Measurements from ENCODE around the gene NDUFB5.
"Not testable (repeated sequence)": the region's sequence is repeated elsewhere in the genome, so short reads cannot be mapped to it uniquely, and the experiment has no call there.

The NDUFB5 gene

DNA sequence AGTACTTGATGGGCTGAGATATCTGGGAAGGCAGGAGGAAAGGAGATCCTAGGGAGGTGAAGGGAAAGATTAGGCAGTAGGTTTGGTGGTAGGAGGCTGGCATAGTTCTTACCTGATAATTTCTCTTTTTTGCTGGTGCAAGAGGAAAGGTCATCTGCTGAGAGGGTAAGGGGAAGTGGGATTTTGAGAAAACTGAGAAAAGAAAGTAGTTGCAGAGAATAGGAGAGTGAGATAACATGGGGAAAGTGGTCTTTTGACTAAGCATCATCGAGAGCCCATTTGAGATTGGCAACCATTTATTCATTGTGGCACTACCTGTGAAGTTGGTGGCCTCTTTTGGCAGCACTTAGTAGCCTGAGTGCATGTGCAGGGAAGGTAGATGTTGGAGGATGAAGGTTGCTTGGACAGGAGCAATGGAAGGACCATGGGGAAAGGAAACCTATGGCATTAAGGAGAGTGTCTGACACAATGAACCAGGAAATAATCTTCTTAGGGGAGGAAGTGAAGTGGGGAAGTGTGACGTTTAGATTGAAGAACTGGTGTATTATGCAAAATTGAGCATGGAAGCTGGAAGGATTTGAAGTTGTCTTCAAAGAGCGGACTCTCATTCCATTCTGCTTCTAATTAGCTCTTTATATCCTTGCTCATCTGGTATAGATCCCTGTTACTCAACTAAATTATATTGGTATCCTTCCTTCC is 26.3 kb downstream of the NDUFB5 start:
- in situ Hi-C loops (cut with HindIII; ENCODE audit: low sequenced_read_pairs): no loop called here

DNA sequence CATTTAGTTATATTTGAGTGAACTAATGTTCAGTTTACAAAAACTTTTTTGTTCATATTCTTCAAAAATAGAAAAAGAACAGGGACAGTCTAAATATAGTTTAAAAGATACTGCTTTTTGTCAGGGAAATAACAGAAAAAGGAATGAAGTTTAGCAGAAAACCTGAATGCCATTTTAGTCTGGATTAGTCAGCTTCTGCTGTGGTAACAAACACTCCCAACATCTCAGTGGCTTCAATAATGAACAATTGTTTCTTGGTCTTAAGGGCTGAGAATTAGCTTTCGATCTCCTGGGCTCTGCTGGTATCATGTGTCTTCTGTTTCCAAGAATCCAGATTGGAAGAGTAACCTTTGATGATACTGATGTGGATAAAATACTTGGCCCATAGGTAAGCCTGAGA is 35.9 kb downstream of the NDUFB5 start:
- in situ Hi-C loops (cut with HindIII; ENCODE audit: low sequenced_read_pairs): no loop called here

DNA sequence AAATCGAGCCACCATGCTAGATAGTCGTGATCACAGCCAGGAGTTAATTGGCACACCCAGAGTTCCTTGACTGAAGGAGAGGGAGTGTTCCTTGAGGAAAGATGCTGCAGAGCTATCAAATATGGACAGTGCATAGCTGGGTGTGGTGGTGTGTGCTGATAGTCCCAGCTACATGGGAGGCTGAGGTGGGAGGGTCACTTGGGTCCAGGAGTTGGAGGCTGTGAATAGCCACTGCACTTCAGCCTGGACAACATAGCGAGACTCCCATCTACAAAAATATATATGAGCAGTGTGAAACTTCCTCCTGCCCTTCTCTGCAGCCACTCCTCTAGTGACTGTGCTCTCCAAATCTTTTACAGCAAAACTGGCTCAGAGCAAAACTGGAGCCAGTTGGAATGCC is 38.3 kb downstream of the NDUFB5 start:
- in situ Hi-C loops (cut with HindIII; ENCODE audit: low sequenced_read_pairs): no loop called here

DNA sequence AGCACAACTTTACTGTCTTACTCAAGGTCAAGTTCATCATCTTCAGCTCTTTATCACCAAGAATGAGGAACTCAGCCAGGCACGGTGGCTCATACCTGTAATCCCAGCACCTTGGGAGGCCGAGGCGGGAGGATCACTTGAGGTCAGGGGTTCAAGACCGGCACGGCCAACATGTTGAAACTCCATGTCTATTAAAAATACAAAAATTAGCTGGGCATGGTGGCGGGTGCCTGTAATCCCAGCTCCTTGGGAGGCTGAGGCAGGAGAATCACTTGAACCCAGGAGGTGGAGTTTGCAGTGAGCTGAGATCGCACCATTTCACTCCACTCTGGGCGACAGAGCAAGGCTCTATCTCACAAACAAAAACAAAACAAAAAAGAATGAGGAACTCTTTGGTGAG is 39.2 kb downstream of the NDUFB5 start:
- in situ Hi-C loops (cut with HindIII; ENCODE audit: low sequenced_read_pairs): not testable (repeated sequence)

DNA sequence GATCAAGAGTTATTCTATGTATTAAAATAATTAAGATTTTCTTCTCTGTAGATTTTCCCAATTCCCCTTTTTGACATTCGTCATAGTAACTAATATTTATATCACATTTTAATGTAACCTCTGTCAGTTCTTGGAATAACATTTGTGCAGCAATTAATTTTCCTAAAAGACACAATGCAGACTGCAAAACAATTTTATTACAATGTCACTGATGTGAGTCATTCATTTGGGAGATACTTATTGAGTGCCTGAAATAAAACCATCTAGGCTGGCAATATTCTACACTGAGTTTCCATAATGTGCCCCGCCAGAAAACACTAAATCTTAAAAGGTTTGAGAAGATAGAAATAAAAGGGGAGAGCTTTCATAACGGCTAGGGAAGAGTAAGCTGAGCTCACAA is 41.6 kb downstream of the NDUFB5 start:
- in situ Hi-C loops (cut with HindIII; ENCODE audit: low sequenced_read_pairs): no loop called here

DNA sequence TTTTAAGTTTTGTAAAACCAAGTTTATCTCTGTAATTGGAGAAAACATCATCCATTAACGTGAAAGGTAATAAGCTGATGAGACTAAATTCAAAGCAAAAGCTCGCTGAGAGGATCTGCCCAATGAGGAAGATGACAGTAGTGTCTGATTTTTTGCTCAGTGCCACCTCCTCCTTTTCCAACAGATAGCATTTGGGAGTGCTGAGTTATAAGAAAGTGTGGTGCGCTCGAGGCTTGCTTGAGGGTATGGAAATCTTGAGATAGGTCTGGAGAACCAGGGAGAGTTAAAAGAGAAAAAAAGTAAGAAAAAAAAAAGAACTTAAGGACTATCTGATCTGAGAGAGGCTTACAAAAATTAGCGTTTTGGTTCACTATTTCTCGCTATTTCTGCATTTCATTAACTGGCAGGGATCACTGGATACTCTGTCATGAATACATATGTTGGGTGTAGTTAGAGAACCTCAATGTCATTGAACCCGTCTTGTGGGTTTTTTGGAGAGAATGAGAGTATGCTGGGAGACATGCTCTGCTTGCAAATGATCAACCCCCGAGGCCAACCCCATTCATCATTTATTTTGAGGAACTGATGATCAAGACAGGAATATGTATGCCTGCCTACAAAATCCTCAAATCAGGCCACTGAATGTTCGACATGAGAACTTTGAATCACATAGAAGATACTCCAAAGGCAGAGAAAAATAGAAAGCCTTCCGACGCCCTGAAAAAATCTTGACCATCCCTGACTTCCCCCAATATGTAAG is 47.3 kb downstream of the NDUFB5 start:
- in situ Hi-C loops (cut with HindIII; ENCODE audit: low sequenced_read_pairs): no loop called here

DNA sequence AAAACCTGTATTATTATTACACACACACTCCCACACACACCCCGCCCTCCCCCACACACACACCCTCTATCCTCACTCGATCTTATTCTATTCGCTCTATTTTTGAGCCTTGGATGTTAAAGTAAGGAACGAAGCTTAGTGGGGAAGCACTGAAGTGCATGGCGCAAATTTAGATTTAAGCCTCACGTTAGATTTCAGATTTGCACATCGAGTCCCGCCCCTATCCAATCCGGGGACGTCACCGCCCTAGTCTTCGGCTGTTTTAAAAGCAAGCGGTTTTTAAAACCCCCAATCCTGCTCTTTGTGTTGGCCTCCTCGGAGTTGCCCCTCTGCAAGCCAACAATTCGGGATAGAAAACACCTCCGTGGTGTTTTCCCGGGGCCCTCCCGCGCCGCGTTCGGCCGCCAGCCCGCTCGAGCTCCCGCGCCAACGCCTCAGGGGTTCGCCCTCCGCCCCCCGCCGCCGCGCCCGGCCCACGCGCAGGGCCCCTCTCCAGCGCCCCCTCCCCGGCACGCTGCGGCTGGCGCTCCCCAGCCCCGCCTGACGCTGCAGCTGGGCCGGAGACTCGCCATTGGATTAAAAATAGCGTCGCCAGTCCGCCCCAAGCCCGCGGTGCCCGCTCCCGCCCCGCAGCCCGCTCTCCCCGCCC is 48.0 kb downstream of the NDUFB5 start, which contains the start of gene USP13:
TSS of gene USP13 (plus strand) at position 594 of the 649 bp plus-strand sequence. CDS start 186 bp downstream, outside the sequence.
- in situ Hi-C loops (cut with HindIII; ENCODE audit: low sequenced_read_pairs): no loop called here

DNA sequence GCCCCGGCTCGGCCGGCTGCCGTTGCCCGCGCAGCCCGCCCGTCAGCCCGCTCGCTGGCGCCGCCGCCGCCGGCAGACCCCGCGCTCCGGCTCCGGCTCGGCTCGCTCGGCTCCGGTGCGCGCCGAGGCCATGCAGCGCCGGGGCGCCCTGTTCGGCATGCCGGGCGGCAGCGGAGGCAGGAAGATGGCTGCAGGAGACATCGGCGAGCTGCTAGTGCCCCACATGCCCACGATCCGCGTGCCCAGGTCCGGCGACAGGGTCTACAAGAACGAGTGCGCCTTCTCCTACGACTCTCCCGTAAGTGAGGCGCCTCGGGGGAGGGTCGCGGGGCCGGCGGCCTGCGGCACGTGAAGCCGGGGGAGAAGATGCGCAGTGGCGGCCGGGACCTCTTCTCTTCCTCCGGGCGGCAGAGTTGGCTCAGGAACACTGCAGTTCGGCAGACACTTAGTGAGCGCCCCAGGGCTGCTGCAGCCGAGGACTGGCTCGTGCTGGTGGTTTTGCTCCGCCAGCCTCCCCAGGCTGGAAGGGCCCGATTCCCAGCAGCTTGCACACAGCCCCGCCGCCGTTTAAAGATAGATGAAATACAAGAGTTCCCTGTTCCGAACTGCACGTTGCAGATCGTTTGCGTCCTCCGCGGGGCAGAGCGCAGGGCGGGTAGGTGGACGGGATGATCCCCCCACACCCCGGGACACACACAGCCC is 48.7 kb downstream of the NDUFB5 start:
- in situ Hi-C loops (cut with HindIII; ENCODE audit: low sequenced_read_pairs): no loop called here

DNA sequence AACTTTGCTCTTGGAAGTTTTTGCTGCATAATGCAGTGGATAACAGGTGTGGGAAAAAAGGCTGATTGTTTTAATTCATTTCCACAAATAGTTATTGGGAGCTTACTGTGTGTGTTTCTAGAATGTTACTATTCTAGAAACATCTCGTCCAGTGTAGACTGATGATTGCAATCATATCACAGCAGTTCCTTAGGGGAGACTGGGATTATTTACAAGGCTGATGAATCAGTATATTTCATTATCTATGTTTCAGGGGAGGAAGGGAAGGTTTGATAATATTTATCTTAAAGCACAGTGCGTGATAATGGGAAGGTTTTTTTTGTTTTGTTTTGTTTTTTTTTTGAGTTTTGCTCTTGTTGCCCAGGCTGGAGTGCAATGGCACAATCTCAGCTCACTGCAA is 50.6 kb downstream of the NDUFB5 start:
- in situ Hi-C loops (cut with HindIII; ENCODE audit: low sequenced_read_pairs): no loop called here

DNA sequence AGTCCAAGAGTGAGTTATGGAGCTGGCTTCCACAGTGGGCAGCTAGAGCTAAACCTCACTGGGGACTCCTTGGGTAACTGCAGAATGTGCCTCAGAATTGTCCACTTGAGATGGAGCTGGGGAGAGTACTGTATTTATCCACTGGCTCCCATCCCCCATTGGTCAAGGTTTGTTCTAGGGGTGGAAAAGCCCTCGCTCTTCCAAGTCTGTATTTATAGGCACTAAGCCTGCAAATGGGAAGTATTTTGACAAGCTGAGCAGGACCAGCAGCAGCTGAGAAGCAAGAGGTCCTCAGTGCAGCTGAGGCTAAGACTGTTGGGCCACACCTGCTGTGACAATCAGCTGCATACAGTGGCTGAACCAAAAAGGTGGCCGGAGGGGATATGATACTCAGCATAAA is 54.0 kb downstream of the NDUFB5 start:
- in situ Hi-C loops (cut with HindIII; ENCODE audit: low sequenced_read_pairs): no loop called here

DNA sequence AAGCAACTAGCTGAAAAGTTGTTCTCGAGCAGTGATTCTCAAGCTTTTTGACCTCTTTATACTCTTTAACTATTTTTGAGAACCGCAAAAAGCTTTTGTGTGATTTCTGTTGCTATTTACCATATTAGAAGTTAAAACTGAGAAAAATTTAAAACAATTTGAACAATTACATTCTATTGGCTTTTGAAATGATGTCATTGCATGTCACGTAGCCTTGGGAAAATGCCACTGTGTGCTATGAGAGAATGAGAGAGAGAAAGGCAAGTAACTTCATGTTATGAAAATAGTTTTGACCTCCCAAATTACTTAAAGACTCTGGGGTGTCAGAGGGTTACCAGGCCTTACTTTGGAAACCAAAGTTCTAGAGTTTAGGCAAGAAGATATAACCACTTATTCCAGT is 56.3 kb downstream of the NDUFB5 start:
- in situ Hi-C loops (cut with HindIII; ENCODE audit: low sequenced_read_pairs): loop anchor here (5.0 kb wide), 2 partner anchors 36 to 44 kb away; no protein-coding TSS in a partner anchor

DNA sequence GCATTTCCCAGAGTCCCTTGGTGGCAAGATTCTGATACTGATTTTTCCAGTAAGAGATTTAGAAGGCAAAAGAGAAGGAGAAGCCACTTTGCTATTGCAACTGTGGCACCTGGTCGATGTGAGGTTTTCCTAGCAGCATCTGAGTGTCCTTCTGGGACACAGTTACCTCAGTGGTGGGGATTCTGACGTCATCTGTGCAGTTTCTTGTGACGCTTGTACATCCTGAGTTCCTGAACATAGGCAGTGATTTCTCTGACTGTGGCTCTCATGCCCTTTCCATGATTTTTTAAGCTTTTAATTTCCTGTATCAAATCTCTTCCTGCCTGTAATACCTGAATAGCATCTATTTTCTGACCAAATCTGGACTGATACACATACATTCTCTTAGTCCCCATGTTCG is 57.2 kb downstream of the NDUFB5 start:
- in situ Hi-C loops (cut with HindIII; ENCODE audit: low sequenced_read_pairs): loop anchor here (5.0 kb wide), 2 partner anchors 36 to 44 kb away; no protein-coding TSS in a partner anchor

DNA sequence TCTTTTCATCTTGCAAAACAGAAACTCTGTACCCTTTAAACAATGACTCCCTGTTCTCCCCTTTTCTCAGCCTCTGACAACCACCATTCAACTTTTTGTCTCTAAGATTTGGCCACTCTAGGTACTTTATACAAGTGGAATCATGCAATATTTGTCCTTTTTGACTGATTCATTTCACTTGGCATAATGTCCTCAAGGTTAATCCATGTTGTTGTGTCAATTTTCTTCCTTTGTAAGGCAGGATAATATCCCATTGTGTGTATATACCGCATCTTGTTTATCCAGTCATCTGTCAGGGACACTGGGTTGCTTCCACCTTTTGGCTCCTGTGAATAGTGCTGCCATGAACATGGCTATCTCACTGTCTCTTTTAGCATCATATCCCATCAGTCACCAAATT is 58.5 kb downstream of the NDUFB5 start:
- in situ Hi-C loops (cut with HindIII; ENCODE audit: low sequenced_read_pairs): loop anchor here (5.0 kb wide), 2 partner anchors 34 to 46 kb away; no protein-coding TSS in a partner anchor

DNA sequence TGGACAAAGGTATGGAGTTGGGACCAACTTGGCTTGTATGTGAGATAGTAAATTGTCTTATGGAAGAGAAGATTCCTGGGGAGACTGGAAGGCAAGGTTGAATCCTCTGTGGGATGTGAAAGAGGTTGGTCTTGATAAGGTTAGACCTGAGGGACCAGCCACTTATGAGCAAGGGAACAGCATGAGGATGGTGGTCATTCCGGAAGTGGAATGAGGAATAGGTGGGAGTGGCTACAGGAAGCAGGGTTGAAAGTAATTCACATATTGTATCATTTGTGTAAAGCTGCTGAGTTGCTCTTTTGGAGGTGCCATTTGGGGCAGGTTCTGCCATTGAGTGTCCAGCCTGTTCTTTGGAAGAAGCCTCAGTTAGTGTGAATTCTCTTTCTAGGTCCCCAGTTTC is 61.4 kb downstream of the NDUFB5 start:
- in situ Hi-C loops (cut with HindIII; ENCODE audit: low sequenced_read_pairs): no loop called here

DNA sequence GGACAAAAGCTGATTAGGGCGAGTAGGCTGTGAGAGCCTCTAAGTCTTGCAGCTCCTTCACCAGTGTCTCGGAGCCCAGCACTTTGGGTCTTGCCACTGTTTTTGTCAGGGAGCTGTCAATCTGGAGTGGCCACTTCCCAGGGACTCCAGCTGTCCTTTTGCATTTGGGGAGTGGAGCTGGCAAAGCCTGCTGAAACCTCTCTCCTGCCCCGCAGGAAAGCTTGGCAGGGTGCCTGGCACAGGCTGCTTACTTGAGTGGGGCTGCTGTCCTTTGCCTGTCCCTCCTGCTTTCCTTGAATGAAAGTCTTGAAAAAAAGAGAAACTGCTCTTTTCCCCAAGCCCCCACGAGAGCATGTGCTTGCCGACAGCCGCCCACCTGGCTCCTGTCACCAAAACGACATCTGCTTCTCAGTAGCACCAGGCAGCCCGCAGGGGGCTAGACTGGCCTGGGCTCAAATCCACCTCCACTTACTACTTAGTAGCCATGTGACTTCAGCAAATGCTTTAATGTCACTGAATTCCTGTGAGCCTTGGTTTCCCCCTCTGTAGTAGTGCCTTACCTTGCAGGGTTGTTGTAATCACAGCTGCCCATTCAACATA is 61.9 kb downstream of the NDUFB5 start:
- in situ Hi-C loops (cut with HindIII; ENCODE audit: low sequenced_read_pairs): no loop called here

DNA sequence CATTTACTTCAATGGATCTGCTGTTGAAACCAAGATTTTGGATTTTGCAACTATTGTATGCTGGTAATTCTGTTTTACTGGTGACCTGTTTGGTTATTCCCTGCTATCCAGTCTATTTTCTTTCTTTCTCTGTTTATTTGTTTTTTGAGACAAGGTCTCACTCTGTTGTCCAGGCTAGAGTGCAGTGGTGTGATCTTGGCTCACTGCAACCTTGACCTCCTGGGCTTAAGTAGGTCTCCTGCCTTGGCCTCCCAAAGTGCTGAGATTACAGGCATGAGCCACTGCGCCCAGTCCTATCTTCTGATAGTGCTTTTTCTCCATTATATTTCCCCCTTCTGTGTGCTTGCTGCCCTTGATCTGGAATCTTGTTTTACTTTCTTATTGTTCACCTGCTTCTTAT is 63.8 kb downstream of the NDUFB5 start:
- in situ Hi-C loops (cut with HindIII; ENCODE audit: low sequenced_read_pairs): no loop called here

DNA sequence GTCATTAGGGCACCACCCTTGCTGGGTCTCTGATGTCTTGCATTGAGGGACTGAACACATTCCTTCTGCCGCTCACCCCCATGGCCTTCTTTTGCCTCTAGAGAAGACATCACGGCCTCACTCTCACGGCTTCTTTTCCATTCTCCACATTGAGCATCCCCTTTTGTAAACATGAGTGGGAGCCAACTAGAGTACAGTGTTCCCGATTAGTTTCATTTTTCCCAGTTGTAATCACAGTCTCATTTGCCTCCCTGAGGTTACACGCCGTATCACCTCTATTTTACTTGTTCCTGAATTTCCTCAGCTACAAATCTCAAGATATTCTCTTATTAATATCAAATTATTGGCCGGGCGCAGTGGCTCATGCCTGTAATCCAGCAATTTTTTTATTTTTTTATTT is 65.7 kb downstream of the NDUFB5 start:
- in situ Hi-C loops (cut with HindIII; ENCODE audit: low sequenced_read_pairs): no loop called here

DNA sequence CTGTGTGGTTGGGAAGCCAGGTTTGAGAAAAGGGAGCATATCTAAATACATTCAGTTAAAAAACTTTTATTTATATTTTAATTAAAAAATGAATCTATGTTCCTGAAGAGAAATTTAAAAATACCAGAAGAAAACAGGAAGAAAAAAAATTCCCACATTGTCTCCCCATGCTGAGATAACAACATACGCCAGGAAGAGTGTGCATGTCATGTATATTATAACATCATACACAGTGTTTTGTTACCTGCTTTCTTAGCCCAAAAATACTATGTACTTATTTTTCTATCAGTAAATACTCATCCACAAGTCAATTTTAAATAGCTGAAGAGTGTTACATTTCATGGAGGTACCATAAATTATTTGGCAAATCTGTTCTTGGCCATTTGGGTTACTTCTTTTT is 66.7 kb downstream of the NDUFB5 start:
- in situ Hi-C loops (cut with HindIII; ENCODE audit: low sequenced_read_pairs): no loop called here

DNA sequence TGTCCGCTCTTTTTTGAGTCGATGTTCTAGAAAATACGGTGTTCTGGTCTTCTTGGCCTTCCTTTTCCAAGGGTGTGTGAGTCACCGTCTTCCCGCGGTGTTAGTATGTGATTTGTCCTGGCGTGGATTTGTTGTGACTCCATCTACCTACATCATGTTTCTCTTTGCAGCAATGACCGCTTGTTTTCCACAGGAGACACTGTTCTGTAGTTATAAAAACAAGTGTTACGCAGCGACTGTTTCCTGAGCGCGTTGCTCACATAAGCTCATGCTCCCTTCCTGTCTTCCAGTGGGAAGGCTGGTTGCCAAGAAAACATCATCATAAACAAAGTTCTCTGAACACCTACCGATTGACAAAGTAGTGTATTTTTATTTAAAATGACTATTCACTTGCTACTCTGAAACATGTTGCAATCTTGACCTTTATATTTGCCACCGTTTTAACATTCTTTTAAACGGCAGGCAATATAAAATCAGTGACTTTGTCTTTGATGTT is 67.2 kb downstream of the NDUFB5 start:
- in situ Hi-C loops (cut with HindIII; ENCODE audit: low sequenced_read_pairs): no loop called here

DNA sequence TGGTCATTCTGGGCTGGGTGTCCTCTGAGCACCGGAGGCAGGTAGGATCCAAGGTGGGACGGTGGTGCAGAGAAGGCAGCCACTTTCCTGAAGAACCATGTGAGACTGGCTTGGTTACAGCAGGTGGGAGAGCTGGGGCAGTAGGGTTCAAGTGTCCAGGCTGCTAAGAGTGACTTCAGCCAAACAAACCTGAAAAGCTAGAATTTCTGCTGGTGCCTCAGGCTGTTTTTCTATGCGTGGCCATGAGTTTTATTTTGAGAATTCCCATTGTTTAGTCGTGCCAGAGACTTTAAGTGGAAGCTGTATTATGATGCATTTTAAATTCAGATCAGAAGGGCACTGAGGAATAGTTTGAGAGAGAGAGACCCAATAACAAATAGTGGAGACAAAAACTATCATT is 68.3 kb downstream of the NDUFB5 start:
- in situ Hi-C loops (cut with HindIII; ENCODE audit: low sequenced_read_pairs): no loop called here

DNA sequence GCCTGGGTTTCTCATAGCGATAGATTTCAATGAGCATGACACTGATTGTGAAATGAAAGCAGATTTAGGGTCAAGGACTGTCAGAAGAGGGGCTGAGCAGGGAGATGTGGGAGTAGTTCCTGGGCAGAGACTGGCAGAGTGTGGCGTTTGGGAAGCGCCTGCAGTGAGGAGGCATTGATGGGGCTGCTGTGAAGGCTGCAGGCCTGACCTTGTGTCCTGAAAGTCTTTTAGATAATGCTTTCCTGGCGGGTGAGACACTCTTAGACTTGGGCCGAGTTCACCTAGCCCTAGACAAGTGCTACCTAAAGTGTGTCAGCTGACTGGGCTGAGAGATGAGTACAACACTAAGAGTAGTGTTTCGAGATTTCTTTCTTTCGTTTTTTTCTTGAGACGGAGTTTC is 68.9 kb downstream of the NDUFB5 start:
- in situ Hi-C loops (cut with HindIII; ENCODE audit: low sequenced_read_pairs): no loop called here
